ENCODE data around the gene NKX2-4.
"Not testable (repeated sequence)": the region's sequence is repeated elsewhere in the genome, so short reads cannot be mapped to it uniquely, and the experiment has no call there.

Gene NKX2-4

DNA sequence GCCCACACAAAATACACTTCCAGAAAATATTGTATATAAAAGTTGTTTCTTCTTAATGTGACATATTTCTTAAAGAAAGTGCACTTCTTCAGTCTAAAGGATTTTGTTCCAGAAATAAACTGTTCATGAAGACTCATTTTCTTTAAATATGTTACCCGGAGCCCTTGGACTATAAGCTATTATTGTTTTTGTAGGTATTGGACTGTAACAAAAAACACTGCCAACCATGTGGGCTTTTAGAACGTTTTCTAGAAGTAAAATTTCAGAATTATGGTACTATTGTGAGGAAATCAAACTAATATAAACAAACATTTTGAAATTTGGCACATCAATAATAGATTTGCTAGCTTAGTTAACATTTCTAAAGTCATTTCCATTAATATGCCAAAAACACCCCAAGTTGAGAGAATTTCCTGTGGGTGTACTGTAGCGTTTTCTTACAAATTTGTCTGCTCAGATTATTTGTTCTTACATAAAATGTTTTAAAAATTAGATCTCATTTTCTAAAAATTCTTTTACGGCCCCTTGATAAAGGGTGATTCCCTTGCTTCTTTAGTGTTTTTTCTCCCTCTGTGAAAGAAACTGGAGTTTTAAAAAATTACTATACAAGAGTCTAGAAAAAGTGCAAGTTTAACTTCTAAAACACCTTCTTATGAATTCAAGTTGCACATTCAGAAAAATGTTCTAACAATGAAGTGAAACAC lies 3.4 kb downstream of the NKX2-4 start:
- DNase-seq: peak; percentile 72

GRCh38 chr20:21393166-21393565 lies 4.2 kb downstream of the NKX2-4 start:
- peak; percentile 60 for DNase-seq

DNA sequence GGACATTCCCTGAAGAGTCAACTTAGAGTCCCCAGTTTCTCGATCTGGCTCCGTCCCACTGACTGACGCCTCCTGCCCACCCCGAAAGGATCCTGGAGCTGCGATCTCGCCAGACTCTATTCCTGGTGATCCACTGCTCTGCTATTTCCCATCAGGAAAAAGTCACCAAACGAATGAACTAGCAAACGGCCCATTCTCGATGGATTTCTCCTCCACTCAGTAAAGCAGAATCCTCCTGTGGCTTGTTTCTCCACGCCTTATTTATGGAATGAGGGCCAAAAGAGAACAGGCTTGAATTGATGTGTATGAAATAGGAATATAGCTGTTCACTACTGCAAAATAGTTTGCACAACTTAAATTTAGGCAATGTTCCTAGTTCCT lies 5.4 kb downstream of the NKX2-4 start:
- DNase-seq: peak; percentile 77

GRCh38 chr20:21391185-21391971 lies 5.9 kb downstream of the NKX2-4 start:
- peak; percentile 58 for DNase-seq

- DNase-seq: peak; percentile 27
Observed at GRCh38 chr20:21390768-21391167, 6.6 kb downstream of the NKX2-4 start.

GRCh38 chr20:21389368-21389767 lies 8.0 kb downstream of the NKX2-4 start:
- no peak for DNase-seq

GRCh38 chr20:21388566-21388965 lies 8.8 kb downstream of the NKX2-4 start:
- no peak for DNase-seq

DNA sequence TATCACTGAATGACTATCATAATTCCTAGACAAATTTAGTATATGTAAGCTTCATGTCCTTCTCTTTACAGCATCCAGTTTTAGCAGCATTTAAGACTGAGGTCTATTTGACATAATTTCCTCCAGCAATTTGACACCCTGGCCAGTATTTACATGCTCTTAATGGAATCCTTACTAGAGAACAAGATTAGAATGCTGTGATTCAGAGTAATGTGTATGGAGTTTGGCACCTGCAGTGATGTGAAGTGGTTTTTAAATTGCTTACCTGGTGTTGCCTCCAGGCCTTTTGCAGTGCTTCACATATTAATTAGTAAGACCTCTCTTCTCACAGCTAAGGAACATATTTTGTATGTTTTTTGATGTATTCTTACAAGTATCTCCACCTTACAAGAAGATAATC lies 9.8 kb downstream of the NKX2-4 start:
- no peak for DNase-seq

DNA sequence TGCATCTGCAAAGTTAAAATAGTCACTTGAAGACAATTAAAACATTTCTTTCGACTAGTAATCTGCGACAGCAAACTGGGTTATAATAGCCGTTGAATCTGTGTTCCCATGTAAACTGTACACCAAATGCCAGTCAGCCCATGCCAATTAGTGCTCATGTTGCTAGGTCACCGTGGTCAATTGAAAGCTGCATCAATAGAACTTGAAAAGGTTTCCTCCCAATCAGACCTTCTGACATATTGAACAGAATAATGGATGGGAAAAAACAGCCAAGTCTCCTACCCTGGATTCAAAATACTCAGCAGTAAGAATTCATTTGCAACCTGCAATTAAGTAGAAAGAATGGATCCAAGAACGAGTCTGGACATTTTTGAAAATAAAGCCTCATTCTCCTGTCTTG lies 11.2 kb downstream of the NKX2-4 start:
- DNase-seq: no peak

- no peak for DNase-seq
Observed at GRCh38 chr20:21384308-21384892, 12.9 kb downstream of the NKX2-4 start.

- DNase-seq: no peak
Observed at GRCh38 chr20:21381619-21382018, 15.7 kb downstream of the NKX2-4 start.

- no peak for DNase-seq
Observed at GRCh38 chr20:21380711-21381110, 16.6 kb downstream of the NKX2-4 start.

GRCh38 chr20:21378259-21378658 lies 19.1 kb downstream of the NKX2-4 start:
- DNase-seq: no peak

GRCh38 chr20:21377701-21378100 lies 19.6 kb downstream of the NKX2-4 start:
- no peak for DNase-seq

DNA sequence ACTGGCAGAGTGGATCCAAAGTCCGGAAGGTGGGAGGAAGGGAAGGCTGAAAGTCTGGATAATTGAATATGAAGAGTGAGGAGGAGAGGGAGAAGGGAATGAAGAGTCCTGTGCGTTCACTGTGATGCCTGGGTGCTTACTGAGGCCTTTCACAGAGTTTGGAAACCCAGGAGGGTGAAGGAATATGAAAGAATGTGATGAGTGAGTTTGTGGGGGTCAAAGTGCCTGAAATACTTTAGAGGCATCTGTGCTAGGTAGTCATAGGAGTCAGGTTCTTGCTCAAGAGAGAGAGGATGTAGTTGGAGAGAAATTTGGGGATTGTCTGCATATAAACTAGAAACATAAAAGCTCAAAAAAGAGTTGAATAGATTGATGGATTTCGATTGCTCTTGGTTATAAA lies 20.7 kb downstream of the NKX2-4 start:
- no peak for DNase-seq

- DNase-seq: no peak
Observed at GRCh38 chr20:21373436-21373835, 23.9 kb downstream of the NKX2-4 start.

GRCh38 chr20:21372016-21372415 lies 25.3 kb downstream of the NKX2-4 start:
- DNase-seq: no peak

- DNase-seq: peak; percentile 29
Observed at GRCh38 chr20:21371193-21371592, 26.1 kb downstream of the NKX2-4 start.

DNA sequence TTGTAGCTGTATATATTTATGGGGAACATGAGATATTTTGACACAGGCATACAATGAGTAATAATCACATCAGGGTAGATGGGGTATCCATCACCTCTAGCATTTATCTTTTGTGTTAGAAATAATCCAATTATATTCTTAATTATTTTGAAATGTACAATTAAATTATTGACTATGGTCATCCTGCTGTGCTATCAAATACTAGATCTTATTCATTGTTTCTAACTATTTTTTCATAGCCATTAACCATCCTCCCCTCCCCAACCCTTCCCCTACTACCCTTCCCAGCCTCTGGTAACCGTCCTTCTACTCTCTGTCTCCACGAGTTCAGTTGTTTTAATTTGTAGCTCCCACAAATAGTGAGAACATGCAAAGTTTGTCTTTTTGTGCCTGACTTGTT lies 28.5 kb downstream of the NKX2-4 start:
- DNase-seq: no peak

- not testable (repeated sequence) for DNase-seq
Observed at GRCh38 chr20:21366273-21366672, 31.1 kb downstream of the NKX2-4 start.

GRCh38 chr20:21365771-21366170 lies 31.6 kb downstream of the NKX2-4 start:
- no peak for DNase-seq

GRCh38 chr20:21364413-21364812 lies 32.9 kb downstream of the NKX2-4 start:
- no peak for DNase-seq

- DNase-seq: no peak
Observed at GRCh38 chr20:21361266-21361665, 36.1 kb downstream of the NKX2-4 start.

DNA sequence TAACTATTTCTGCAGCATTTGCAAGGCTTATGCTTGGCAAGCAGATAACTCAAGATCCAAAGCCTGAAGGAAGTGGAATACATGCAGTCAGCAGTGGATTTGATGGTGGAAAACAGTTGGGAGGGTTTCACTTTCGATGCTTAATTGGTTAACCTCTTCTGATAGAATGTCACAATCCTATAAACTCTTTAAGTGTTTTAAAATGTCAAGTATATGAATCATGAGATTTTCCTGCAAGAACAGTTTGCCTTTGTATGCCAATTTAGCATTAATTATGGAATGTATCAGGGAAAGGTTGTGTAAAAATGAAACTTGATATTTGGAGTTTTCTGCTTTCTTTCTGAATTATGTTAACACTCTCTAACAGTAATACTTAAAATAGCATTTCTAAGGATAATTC lies 36.6 kb downstream of the NKX2-4 start:
- no peak for DNase-seq
